ENCODE results near the gene KHDRBS1.
"Not testable (repeated sequence)": the region's sequence is repeated elsewhere in the genome, so short reads cannot be mapped to it uniquely, and the experiment has no call there.

The KHDRBS1 gene

DNA sequence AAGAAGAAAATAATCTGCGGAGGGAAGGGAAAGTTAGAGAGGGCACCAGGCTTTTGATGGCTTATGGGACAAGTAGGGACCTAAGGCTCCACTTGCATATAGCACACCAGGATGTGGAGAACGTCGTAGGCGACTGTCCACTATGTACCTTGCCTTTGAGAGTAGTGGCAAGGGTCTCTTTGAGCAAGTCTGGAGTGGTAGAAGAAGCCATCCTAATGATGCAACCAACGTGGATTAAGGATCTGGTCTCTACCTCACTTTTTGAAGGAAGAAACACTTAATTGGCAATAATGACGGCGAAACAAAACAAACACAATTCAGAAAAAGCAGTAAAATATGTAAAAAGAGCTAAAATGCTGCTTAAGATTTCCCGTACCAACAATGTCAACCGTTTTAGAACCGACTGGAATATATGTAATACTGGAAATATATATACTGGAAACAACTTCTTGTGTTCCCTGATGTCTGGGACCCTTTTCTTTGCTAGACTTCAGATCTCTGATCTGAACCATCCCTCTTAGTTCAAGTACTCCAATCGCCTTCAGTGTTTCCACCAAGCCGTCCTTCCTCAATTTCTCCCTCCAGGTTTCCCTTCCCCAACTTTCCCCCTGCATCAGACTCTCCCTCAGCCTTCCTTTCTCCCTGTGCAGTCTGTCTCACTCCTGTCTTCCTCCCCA, 821 bp upstream of the KHDRBS1 start:
- no peak for DNase-seq (ENCODE audit: low read depth, low spot score)

DNA sequence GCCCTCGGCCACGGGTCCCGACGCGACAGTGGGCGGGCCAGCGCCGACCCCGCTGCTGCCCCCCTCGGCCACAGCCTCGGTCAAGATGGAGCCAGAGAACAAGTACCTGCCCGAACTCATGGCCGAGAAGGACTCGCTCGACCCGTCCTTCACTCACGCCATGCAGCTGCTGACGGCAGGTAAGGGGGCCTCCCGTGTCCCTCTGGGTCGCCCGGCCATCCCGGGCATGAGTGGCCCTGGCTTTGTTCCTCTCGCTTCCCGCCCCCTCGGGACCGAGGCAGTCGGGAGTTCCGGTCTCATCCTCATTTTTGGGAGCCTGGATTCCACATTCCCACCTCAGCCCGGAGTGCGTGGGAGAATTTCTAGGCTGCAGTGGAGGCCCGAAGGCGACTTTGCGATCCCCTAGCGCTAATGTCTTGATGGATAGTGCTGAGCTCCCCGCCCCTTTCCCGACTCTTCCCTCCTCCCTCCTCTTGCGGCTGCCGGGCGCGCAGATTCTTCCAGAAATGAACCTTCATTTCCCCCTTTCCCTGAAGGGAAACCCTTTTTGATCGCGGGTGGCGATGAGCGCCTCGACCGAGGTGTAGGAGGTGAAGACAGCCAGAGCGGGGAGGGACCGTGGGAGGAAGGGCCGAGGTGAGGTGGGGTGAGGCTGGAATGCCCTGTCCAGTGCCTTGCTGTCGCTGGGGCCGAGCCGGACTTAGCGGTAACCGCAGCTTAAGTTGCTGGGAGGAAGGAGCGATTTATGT, 705 bp downstream of the KHDRBS1 start:
- DNase-seq (ENCODE audit: low read depth, low spot score), result peak; percentile 59

DNA sequence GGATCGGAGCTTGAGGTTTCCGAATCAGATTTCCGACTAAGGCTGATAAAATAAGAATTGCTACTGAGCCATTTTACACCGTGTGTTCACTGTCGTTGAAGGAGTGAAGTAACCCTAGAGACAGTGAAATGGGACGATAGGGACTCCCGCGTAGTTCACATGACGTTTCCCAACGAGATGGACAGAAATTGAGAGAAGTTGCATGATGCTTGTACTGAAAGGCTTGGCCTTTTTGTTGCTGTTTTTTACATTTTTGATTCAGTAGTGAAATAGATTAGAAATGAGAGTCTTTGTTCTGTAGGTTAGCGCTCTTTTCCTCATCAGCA, 1.2 kb downstream of the KHDRBS1 start:
- DNase-seq (ENCODE audit: low read depth, low spot score), result no peak

DNA sequence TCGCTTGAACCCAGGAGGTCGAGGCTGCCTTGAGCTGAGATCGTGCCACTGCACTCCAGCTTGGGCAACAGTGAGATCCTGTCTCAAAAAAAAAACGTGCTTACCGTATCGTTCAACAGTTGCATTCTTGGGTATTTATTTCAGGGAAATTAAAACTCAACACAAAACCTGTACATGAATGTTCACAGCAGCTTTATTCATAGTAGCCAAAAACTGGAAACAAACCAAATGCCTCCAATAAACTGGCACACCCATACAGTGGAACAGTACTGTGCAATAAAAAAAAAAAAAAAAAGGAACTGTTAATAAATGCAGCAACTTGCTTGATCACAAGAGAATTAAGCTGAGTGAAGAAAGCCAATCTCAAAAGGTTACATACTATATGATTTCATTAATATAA, 6.7 kb downstream of the KHDRBS1 start:
- DNase-seq (ENCODE audit: low read depth, low spot score), result no peak

DNA sequence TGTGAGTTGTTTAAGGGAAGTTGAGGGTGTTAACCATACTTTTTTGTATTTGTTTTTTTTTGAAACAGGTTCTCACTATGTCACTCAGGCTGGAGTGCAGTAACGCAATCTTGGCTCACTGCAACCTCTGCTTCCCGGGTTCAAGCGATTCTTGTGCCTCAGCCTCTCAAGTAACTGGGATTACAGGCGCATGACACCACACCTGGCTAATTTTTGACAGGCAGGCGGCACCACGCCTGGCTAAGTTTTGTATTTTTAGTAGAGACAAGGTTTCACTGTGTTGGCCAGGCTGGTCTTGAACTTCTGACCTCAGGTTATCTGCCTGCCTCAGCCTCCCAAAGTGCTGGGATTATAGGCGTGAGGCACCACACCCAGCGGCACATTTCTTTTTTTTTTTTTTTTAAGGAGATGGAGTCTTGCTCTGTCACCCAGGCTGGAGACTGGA, 7.9 kb downstream of the KHDRBS1 start:
- not testable (repeated sequence) for DNase-seq (ENCODE audit: low read depth, low spot score)

DNA sequence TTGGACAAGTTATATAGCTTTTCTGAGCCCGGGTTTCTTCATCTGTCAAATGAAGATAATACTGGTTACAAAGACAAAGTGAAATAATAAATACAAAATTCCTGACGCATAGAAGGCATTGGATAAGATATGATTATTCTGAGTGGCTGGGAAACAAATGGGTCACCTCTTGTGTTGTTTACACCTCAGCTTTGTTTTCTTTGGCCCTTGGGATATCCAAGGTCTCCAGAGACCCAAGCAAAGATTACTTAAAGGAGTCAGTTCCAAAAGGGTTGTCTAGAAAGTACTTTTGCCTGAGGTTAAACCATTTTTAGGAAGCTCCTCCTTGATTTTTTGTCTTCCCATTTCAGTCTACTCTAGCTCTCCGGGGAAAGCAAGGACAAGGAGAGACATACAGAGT, 9.7 kb downstream of the KHDRBS1 start:
- DNase-seq (ENCODE audit: low read depth, low spot score), result no peak

DNA sequence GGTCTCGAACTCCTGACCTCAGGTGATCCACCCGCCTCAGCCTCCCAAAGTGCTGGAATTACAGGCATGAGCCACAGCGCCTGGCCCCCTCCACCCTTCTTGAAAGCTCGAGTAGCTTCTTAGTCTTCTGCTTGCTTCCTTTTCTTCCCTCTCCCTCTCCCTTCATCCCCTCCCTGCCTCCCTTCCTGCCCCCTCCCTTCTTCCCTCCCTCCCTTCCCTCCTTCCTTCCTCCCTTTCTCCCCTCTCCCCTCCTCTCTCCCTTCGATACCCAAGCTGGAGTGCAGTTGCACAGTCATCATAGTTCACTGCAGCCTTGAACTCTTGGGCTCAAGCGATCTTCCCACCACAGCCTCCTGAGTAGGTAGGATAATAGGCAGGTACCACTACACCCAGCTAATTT, 11.8 kb downstream of the KHDRBS1 start:
- no peak for DNase-seq (ENCODE audit: low read depth, low spot score)

DNA sequence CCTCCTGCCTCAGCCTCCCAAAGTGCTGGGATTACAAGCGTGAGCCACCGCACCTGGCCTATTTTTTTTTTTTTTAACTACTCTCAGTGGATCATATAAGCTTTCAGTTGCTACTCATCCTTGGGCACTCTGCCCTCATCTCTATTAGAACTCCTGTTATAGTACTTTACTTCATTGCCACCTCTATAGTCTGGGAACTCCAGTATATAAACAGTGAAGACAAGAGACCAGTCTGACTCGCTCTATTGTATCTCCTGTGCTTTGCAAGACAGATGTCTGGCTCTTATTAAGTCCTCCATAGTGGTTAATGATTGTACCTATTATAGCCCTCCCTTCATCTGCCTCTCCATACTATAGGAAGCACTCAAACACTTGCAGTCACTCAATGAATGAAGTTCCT, 15.1 kb downstream of the KHDRBS1 start:
- no peak for DNase-seq (ENCODE audit: low read depth, low spot score)

DNA sequence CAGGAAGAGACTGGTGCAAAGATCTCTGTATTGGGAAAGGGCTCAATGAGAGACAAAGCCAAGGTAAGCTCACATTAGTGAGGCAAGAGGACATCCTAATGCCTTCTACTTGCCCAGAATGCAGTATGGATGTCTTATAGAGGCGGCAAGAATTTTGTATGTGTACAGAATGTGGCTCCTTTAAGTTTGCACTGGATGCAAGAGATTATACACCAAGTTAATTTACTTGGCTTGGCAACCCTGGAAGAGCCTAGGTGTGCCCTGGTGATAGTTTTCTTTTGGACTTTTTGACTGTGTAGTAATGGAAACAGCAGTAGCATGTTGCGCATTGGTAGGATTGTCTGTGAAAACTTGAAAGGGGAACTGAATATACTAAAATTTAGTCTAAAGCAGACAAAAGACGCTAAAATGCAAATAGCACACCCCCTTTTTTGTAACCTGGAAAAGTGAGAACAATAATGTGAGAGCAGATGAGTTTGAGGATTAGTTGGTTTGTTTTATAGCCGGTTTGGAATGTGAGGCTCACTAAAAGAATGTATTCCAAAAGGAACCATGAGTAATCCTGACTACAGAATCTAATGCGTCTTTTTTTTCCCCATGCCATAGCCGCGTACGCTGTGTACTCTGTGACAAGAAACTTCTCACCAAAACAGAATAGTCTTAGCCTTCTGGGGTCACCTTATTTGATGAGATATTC, 18.1 kb downstream of the KHDRBS1 start:
- no peak for DNase-seq (ENCODE audit: low read depth, low spot score)

DNA sequence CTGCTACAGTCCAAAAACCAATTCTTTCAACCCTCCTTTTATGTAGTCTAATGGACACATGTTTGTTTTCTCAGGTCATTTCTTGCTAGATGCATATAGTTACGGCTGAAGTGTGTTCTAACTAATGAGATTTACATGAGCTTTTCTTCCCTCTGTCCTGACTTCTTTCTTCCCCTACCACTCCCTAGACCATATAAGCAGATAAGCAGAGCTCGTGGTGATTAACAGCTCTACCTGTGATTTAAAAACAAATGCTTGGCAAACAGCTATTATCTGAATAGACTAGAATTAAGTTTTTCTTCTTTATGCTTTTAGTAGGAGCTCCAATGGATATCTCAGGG, 18.6 kb downstream of the KHDRBS1 start:
- no peak for DNase-seq (ENCODE audit: low read depth, low spot score)

DNA sequence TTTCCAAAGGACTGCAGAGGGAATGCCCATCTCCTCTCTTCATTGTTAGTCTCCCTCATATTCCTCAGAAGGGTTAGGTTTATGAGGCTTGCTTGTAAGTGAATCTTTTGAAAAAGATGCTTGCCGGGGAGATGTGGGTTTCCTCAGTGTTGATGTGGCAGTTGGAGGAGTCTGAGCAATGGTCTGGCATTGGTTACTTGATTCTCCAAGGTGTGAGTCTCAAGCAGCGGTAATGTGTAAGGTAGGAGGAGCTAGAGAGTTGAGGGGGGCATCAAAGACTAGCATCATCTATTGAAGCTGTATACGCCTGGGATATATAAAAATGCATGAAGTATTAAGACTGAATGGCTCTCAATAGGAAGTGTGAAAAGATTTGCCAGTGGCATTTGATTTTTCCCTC, 21.5 kb downstream of the KHDRBS1 start:
- no peak for DNase-seq (ENCODE audit: low read depth, low spot score)

DNA sequence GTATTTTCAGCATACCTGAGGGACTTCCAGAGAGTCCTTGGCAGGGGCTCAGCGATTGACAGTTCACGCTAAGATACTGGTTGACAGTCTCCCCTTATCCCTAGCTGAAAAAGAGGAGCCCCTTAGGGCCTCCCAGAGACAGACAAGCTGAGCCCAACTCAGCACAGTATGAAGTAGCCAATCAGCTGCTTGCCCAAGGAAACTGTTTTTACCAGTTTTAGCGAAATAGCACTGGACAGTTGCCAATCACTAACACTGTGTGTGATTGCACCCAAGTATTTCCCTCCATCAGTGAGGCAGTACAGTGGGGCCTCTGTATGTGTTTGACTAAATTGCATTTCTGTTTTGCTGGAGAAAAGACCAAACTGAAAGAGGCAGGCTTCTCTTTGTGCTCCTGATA, 27.0 kb downstream of the KHDRBS1 start:
- no peak for DNase-seq (ENCODE audit: low read depth, low spot score)

DNA sequence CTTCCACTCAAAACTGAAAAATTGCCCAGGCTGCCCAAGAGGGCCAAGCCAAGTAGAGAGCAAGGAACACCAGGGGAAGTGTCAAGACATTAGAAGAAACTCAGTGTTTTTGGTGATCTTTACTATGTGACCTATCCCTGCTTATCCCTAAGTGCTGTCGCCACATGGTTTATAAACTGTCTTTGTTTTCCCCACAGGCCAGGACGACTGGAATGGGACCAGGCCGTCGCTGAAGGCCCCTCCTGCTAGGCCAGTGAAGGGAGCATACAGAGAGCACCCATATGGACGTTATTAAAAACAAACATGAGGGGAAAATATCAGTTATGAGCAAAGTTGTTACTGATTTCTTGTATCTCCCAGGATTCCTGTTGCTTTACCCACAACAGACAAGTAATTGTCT, 28.7 kb downstream of the KHDRBS1 start:
- DNase-seq (ENCODE audit: low read depth, low spot score), result no peak

DNA sequence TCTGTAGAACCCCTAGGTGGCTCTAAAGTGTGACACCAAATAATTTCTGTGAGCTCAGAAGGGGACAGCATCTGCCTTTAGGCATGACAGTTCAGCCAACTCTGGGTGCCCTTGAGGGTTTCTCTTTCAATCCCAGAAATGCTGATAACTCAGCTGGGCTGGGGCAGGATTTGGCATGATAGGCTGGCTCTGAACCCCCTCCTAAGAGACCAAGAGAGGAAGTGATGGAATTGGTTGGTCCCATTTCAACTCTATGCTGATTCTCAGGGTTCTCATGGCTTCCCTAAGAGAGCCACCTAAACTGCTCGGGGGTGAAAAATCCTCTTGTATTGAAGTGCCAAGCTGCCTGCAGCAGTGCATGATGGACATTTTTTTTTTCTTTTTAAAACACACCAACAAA, 30.6 kb downstream of the KHDRBS1 start:
- no peak for DNase-seq (ENCODE audit: low read depth, low spot score)

DNA sequence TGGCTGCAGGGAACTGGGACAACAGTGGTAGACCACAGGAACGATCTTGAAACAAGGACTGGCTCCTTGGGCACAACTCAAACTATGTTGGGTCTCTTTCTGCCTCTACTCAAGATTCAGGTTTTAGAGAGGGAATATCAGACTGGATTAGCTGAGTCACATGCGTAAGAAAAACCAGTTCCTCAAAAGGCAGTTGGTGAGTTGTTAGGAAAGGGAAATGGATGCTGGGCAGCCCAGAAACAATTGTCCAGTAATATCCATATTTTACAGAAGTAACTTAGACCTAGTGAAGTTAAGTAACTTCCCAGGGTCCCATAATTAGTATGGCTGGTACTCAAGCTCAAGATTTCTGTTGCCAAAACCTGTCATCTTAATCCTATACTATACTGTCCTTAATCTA, 32.1 kb downstream of the KHDRBS1 start:
- no peak for DNase-seq (ENCODE audit: low read depth, low spot score)

DNA sequence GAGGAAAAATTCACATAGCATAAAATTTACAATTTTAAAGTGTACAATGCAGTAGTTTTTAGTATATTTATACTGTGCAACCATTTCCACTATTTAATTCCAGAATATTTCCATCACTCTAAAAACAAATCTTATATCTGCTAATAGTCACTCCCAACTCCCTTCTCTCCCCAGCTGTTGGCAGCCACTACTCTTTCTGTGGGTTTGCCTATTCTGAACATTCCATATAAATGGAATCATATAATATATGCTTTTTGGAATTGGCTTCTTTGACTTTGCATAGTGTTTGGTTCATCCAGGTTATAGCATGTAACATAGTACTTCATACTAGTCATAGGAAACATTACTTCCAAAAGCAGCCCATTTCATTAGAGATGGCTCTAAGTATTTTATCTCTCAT, 34.0 kb downstream of the KHDRBS1 start:
- no peak for DNase-seq (ENCODE audit: low read depth, low spot score)

DNA sequence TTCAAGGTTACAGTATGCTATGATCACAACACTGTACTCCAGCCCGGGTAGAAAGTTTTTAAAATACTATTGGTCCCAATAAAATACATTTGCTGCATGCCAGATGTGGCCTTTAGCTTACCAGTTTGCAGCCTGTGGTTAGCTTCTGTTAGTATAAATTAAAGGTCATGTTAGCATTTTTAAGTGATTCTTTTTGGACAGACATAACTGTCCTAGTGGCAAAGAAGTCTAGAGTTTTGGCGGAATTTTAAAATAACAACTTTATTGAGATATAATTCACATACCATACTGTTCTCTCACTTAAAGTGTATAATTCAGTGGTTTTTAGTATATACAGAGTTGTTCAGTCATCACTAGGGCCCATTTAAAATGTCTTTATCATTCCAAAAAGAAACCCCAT, 34.8 kb downstream of the KHDRBS1 start:
- no peak for DNase-seq (ENCODE audit: low read depth, low spot score)

DNA sequence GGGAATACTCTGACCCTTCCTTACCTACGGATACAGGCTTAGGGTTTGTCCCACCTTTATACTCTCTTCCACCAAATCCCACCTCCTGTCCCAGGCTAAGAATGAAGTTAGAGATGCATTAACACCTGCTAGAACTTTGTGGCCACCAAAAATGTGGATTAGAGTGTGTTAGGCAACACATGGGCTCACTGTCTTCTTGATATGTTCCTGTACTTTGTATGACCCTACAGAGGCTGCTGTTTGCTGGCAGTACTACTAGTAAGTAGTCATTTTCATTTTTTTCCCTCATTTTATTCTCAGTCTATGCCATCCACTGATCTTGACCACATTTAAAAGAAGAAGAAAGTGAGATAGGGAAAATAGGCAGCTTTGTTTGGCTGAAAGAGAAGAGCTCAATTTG, 38.0 kb downstream of the KHDRBS1 start:
- no peak for DNase-seq (ENCODE audit: low read depth, low spot score)

DNA sequence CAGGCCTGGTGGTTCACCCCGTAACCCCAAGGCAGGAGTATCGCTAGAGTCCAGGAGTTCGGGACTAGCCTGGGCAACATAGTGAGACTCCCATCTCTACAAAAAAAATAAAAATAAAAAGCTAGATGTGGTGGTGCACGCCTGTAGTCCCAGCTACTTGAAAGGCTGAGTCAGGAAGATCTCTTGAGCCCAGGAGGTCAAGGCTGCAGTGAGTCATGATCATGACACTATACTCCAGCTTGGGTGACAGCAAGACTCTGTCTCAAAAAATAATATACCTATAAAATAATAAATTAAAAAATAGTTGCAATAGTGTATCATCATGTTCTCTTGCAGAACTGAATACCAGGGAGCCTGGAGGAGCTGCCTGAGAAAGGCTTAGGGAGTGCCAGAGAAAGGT, 39.2 kb downstream of the KHDRBS1 start:
- no peak for DNase-seq (ENCODE audit: low read depth, low spot score)

DNA sequence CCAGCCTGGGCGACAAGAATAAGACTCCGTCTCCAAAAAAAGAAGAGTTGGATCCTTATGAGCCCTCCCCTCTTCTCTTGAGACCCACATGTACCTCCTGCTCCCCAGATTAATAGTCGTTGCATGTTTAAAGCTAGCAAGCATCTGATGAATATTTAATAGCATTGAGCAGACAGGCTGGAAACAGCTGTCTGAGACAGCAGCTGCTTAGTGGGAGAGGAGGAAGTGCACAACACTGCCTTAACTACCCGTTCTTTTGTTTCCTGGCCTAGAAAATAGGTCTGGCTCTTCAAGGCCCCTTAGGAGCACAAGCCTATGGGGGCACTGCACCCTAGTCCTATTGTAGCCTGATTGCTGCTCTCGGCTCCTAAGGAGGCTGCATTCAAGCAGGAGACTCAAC, 41.7 kb downstream of the KHDRBS1 start:
- no peak for DNase-seq (ENCODE audit: low read depth, low spot score)

DNA sequence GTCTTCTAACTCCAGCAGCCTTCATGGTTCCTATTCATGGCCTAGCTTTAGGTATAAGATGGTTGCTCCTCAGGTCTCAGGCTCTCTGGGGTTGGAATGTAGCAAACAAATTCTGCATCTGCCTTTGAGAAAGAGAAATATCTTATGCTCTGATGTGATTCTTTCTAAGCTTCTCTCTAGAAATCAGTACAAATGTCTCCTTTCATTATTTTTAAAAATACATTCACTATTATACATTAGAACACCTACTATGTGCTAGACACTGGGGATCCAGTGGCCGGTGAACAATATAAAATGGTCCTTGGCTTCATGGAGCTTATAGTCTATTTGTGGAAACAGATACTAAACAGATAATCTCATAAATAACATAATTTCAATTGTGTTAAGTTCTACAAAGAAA, 42.9 kb downstream of the KHDRBS1 start:
- no peak for DNase-seq (ENCODE audit: low read depth, low spot score)

DNA sequence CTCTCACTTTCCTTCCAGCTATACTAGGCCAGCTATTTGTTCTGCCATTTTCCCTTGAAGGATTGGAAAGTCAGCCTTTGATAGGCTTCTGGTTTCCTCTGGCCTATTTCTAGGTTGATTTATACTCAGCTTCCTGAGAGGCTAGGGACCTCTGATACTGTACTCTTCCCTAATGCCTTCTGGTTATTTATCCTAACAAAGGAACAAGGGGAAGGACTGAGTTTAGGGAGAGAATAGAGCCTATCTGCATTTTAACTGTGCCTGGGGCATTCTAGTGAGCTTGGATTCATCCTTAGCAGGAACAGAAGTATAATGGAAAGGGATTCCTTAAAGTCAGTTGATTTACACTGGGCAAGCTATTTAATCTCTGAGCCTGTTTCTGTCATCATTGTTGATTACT, 47.2 kb downstream of the KHDRBS1 start:
- peak; percentile 47 for DNase-seq (ENCODE audit: low read depth, low spot score)

DNA sequence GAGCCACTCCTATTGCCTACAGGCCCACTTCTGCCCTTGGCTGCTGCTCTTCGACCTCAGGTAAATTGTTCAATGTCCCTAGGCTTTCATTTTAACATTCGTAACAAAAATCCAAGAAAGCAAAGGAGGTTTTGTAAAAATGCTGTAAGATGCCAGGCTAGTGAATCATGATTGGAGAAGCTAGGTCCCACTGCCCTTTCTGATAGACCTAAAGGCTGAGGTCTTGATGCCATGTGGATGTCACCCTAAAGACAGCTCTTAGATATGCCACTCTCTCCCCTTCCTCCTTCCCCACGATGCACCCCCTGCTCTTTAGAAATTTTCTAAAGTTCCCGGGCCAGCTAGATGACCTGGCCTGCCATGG, 49.2 kb downstream of the KHDRBS1 start:
- no peak for DNase-seq (ENCODE audit: low read depth, low spot score)

Data from ELF-1 (cell line).